Spleen (tissue), 11 donors: ENCODE results near the gene TNFAIP1. TPM values are rescaled to one million over a fixed set of nuclear protein-coding genes. Genes with fewer than 3 reads are reported as not detected.

Experiments used
- DNase-seq: peaks from one replicate; pipeline ENCODE4 v3.0.0-alpha.2; 2020
- H3K27ac ChIP-seq, 8 donors: fragments of 200-600 bp; sonication (generic) in 7 of 8; 1 replicate in 4 of 8; 2 replicates in 4 of 8; pipeline versions ENCODE4 v1.5.0 to v1.8.0; 2016 to 2021; ENCODE audit warnings: inconsistent platforms in 4 of 8, mild to moderate bottlenecking in 4 of 8, moderate library complexity in 1 of 8
- H3K27me3 ChIP-seq, 7 donors: fragments of 200-600 bp; sonication (generic) in 6 of 7; replicated peaks in 1 of 7; 1 replicate in 4 of 7; 2 replicates in 3 of 7; pipeline versions ENCODE4 v1.5.0 to v1.8.0; 2016 to 2021; ENCODE audit warnings: inconsistent platforms in 3 of 7, mild to moderate bottlenecking in 1 of 7
- H3K36me3 ChIP-seq, 6 donors: fragments of 200-600 bp; sonication (generic) in 5 of 6; 1 replicate in 4 of 6; 2 replicates in 2 of 6; pipeline versions ENCODE4 v1.5.0 to v1.8.0; 2016 to 2021; ENCODE audit warnings: inconsistent platforms in 2 of 6
- H3K4me1 ChIP-seq, 6 donors: fragments of 200-600 bp; sonication (generic) in 5 of 6; 1 replicate in 3 of 6; 2 replicates in 3 of 6; pipeline versions ENCODE4 v1.5.0 to v1.8.0; 2016 to 2021; ENCODE audit warnings: inconsistent platforms in 3 of 6
- H3K4me3 ChIP-seq, 8 donors: fragments of 200-600 bp; sonication (generic) in 7 of 8; 1 replicate in 4 of 8; 2 replicates in 4 of 8; pipeline versions ENCODE4 v1.5.0 to v1.8.0; 2016 to 2021; ENCODE audit warnings: inconsistent platforms in 4 of 8, mild to moderate bottlenecking in 4 of 8, moderate library complexity in 2 of 8
- H3K9me3 ChIP-seq, 8 donors: fragments of 200-600 bp; sonication (generic) in 7 of 8; 1 replicate in 4 of 8; 2 replicates in 4 of 8; pipeline versions ENCODE4 v1.5.0 to v1.8.0; 2016 to 2021; ENCODE audit warnings: inconsistent platforms in 4 of 8
- CTCF ChIP-seq, 11 experiments: fragments of 200-600 bp in 7 of 11; fragments of 450-650 bp in 4 of 11; sonication (generic) in 4 of 11; IDR thresholded peaks in 8 of 11; conservative IDR thresholded peaks in 3 of 11; 1 replicate in 7 of 11; 2 replicates in 4 of 11; pipeline versions ENCODE4 v1.4.0 to v1.8.0; 2016 to 2021; ENCODE audit warnings: antibody characterized with exemption in 11 of 11, inconsistent platforms in 4 of 11, mild to moderate bottlenecking in 1 of 11
- POLR2A ChIP-seq, 3 donors: fragments of 450-650 bp; IDR thresholded peaks; one replicate each; pipeline ENCODE4 v1.5.1; 2017; ENCODE audit warnings: antibody characterized with exemption in 3 of 3, mild to moderate bottlenecking in 1 of 3
- POLR2AphosphoS5 ChIP-seq, 3 donors: sonication (generic); formaldehyde crosslinking; IDR thresholded peaks; one replicate each; pipeline ENCODE4 v1.5.1; 2017; ENCODE audit warnings: antibody characterized with exemption in 3 of 3
- WGBS, 5 donors: extraction: QIAGEN DNeasy Blood & Tissue Kit in 3 of 5; methylation state at CpG; one replicate each; pipeline versions ENCODE4 v1.1.5 to v1.1.7; 2013 to 2018; 5-methylcytosine and 5-hydroxymethylcytosine counted together
- intact Hi-C: fragments of 100-400 bp; cut with DNase I; formaldehyde crosslinking; loops from one replicate; pipeline ENCODE4 v1.15.0; 2023; ENCODE audit warnings: low total_unique reads
- polyA plus RNA-seq, 3 donors: library from polyadenylated mRNA; stranded (reverse); fragments of 200-250 nt; gene quantifications; one replicate each; pipeline ENCODE4 v1.2.1, GENCODE V29; 2013
- total RNA-seq, 7 donors: library from RNA; depleted of rRNA in 3 of 7; stranded (reverse); fragments of >200 nt in 3 of 7; fragmentation: NEBNext Ultra II Directional in 4 of 7; extraction: Animal tissue kit (Norgen Biotek cat#: 25700) in 4 of 7; gene quantifications; one replicate each; pipeline versions ENCODE4 v1.1.0 to v1.2.1, GENCODE V29; 2016 to 2021
- donor health status: healthy with polysubstance abuse.
- donor health status: DM: no; HTN: no; CAD: no; lungs with moderate emphysema.
- donor health status: DM: no; HTN: no; CAD: no.
- donor health status: Bipolar disorder and iron deficiency.
- donor health status: healthy.
- donor health status: DM: no; HTN: no; CAD: no.
- donor health status: DM: yes; HTN: yes; CAD: no.

Gene TNFAIP1
- total and polyA plus RNA-seq, 10 donors = 15.2 to 154 (median 91.5) TPM

GRCh38 chr17:28370035-28370743 is 34.6 kb downstream of the TNFAIP1 start, which contains the start of gene VTN:
Gene VTN, minus strand, starts transcription at chr17:28370307. Its CDS starts 104 bp downstream, at chr17:28370203.
- no peaks in the 10 kb centered on the region for H3K9me3 ChIP-seq
- 38 to 51% (median 45%) methylated on average over 7 to 8 of the region's 8 CpGs for WGBS, 5 donors
- peaks cover 10 to 44% (median 29%) of the 10 kb centered on the region in 6 donors for H3K4me1 ChIP-seq
- peaks cover 0 to 12% (median 1%) of the 10 kb centered on the region in 6 donors for H3K36me3 ChIP-seq
- no peak for DNase-seq
- intact Hi-C loops = no loop called here
- peak within 1 kb of the TSS; percentile 8 to 86 (median 72) for H3K27ac ChIP-seq
- TF ChIP-seq POLR2A (IDR thresholded peaks at IDR 0.05) (no peak), CTCF (IDR thresholded peaks at IDR 0.05 in 8 of 11, conservative IDR thresholded peaks at IDR 0.05 in 3 of 11) (no peak), POLR2AphosphoS5 (IDR thresholded peaks at IDR 0.05) (peak in 1 of 3 donors; percentile 31)
- H3K4me3 ChIP-seq = peak within 1 kb of the TSS in 7 of 8 donors; percentile 64 to 88 (median 70)
- H3K27me3 ChIP-seq = peaks cover 0 to 18% (median 0%) of the 10 kb centered on the region in 7 donors

- DNase-seq = no peak
- 69 to 88% (median 80%) methylated on average over 1 of the region's 1 CpG for WGBS, 5 donors
- intact Hi-C loops = no loop called here
- TF ChIP-seq POLR2A (IDR thresholded peaks at IDR 0.05) (no peak), POLR2AphosphoS5 (IDR thresholded peaks at IDR 0.05) (no peak), CTCF (IDR thresholded peaks at IDR 0.05 in 8 of 11, conservative IDR thresholded peaks at IDR 0.05 in 3 of 11) (no peak)
- Histone ChIP-seq H3K27me3 (peaks cover 0 to 18% (median 0%) of the 10 kb centered on the region in 7 donors), H3K4me3 (peak overlapping the region in 5 of 8 donors; percentile 64 to 88 (median 75)), H3K4me1 (peaks cover 10 to 44% (median 29%) of the 10 kb centered on the region in 6 donors), H3K36me3 (peaks cover 0 to 6% (median 0%) of the 10 kb centered on the region in 6 donors), H3K27ac (peak overlapping the region; percentile 8 to 86 (median 72)), H3K9me3 (no peaks in the 10 kb centered on the region)
Observed at GRCh38 chr17:28370744-28371103, 35.2 kb downstream of the TNFAIP1 start.

- H3K4me3 ChIP-seq = peak within 1 kb of the TSS; percentile 50 to 88 (median 68)
- H3K36me3 ChIP-seq = no peaks in the 10 kb centered on the region
- peaks cover 0 to 18% (median 0%) of the 10 kb centered on the region in 7 donors for H3K27me3 ChIP-seq
- peak within 1 kb of the TSS; percentile 8 to 86 (median 72) for H3K27ac ChIP-seq
- WGBS, 5 donors = 0 to 1% (median 0%) methylated on average over 53 to 80 of the region's 80 CpGs
- peak; percentile 96 for DNase-seq
- TF ChIP-seq CTCF (IDR thresholded peaks at IDR 0.05 in 8 of 11, conservative IDR thresholded peaks at IDR 0.05 in 3 of 11) (no peak), POLR2AphosphoS5 (IDR thresholded peaks at IDR 0.05) (peak; percentile 59 to 67 (median 59))
- H3K9me3 ChIP-seq = no peaks in the 10 kb centered on the region
- peaks cover 10 to 44% (median 29%) of the 10 kb centered on the region in 6 donors for H3K4me1 ChIP-seq
- intact Hi-C loops = no loop called here
Observed at GRCh38 chr17:28371245-28372202, 36.0 kb downstream of the TNFAIP1 start, which contains the start of gene SARM1. Gene SARM1, plus strand, starts transcription at chr17:28371694. Its CDS starts 339 bp downstream, at chr17:28372033.
